ENCODE data around the gene ABHD12B.
"Not testable (repeated sequence)": the region's sequence is repeated elsewhere in the genome, so short reads cannot be mapped to it uniquely, and the experiment has no call there.

- TF ChIP-seq POLR2A (IDR thresholded peaks at IDR 0.05); CTCF (IDR thresholded peaks at IDR 0.05 in 8 of 11, conservative IDR thresholded peaks at IDR 0.05 in 3 of 11): not testable (repeated sequence)
Observed at GRCh38 chr14:50897005-50897404, 25.2 kb downstream of the ABHD12B start.

Data from spleen (tissue), 7 donors.